Activated naive CD4-positive, alpha-beta T cell treated with anti-CD3 and anti-CD28 coated beads, Interleukin-2, amount 10 ng/mL, durations not matched to agents 7 days and 5 days (primary cell): ENCODE data around the gene PDCD2.
"Not testable (repeated sequence)": the region's sequence is repeated elsewhere in the genome, so short reads cannot be mapped to it uniquely, and the experiment has no call there.

Experiments used
- CTCF ChIA-PET: fragments of 350-600 bp; sonication (Branson Sonifier 250); formaldehyde crosslinking; loops from one replicate; lab custom pipeline; 2021; ENCODE audit warnings: antibody characterized with exemption; lab: Charles Lee
- DNase-seq: peaks from one replicate; pipeline ENCODE4 v3.0.0-alpha.2; 2020
- H3K27ac Mint-ChIP-seq: one replicate; pipeline ENCODE4 v1.8.0; 2021; ENCODE audit warnings: mild to moderate bottlenecking, moderate library complexity, mixed read lengths
- H3K27me3 Mint-ChIP-seq: one replicate; pipeline ENCODE4 v1.8.0; 2021; ENCODE audit warnings: mild to moderate bottlenecking, mixed read lengths
- H3K36me3 Mint-ChIP-seq: one replicate; pipeline ENCODE4 v1.8.0; 2021; ENCODE audit warnings: mixed read lengths
- H3K4me1 Mint-ChIP-seq: one replicate; pipeline ENCODE4 v1.8.0; 2021; ENCODE audit warnings: mixed read lengths
- H3K4me3 Mint-ChIP-seq: one replicate; pipeline ENCODE4 v1.8.0; 2021; ENCODE audit warnings: mild to moderate bottlenecking, moderate library complexity, mixed read lengths
- H3K9me3 Mint-ChIP-seq: one replicate; pipeline ENCODE4 v1.8.0; 2021; ENCODE audit warnings: mixed read lengths

PDCD2 gene

GRCh38 chr6:170532867-170533488 is 51.5 kb downstream of the PDCD2 start:
- no peak overlapping the region for H3K4me3 Mint-ChIP-seq
- CTCF ChIA-PET = interaction anchor here (0.9 kb wide), 1 partner anchor 743 kb away, joined by 3 read pairs; no protein-coding TSS in a partner anchor
- no peak for DNase-seq
- peaks cover 10% of the 10 kb centered on the region for H3K4me1 Mint-ChIP-seq
- no peaks in the 10 kb centered on the region for H3K9me3 Mint-ChIP-seq
- H3K27me3 Mint-ChIP-seq = no peaks in the 10 kb centered on the region
- no peak overlapping the region for H3K27ac Mint-ChIP-seq
- H3K36me3 Mint-ChIP-seq = peaks cover 34% of the 10 kb centered on the region

- CTCF ChIA-PET = interaction anchor here (0.6 to 4.0 kb wide), 12 partner anchors 9 to 821 kb away, joined by 3 to 21 read pairs (median 6); no protein-coding TSS in a partner anchor
- no peaks in the 10 kb centered on the region for H3K9me3 Mint-ChIP-seq
These were observed 54.5 kb downstream of the PDCD2 start for GRCh38 chr6:170529839-170530469.

GRCh38 chr6:170527995-170528394 is 56.4 kb downstream of the PDCD2 start:
- H3K27me3 Mint-ChIP-seq, H3K4me3 Mint-ChIP-seq, H3K36me3 Mint-ChIP-seq, H3K4me1 Mint-ChIP-seq, H3K27ac Mint-ChIP-seq, H3K9me3 Mint-ChIP-seq, DNase-seq: not testable (repeated sequence)
- CTCF ChIA-PET = interaction anchor here (0.6 to 4.0 kb wide), 7 partner anchors 10 to 696 kb away, joined by 3 to 21 read pairs (median 4); no protein-coding TSS in a partner anchor

More at GRCh38 chr6:170529839-170530469, 54.5 kb downstream of the PDCD2 start:
- Mint-ChIP-seq H3K27ac (no peak overlapping the region), H3K36me3 (peaks cover 10% of the 10 kb centered on the region), H3K4me3 (no peak overlapping the region), H3K27me3 (peaks cover 3% of the 10 kb centered on the region), H3K4me1 (peaks cover 10% of the 10 kb centered on the region)
- peak; percentile 77 for DNase-seq

GRCh38 chr6:170525795-170526194 is 58.6 kb downstream of the PDCD2 start:
- Mint-ChIP-seq H3K4me1 (peaks cover 10% of the 10 kb centered on the region), H3K27ac (no peak overlapping the region), H3K27me3 (peaks cover 6% of the 10 kb centered on the region), H3K4me3 (no peak overlapping the region), H3K9me3 (no peaks in the 10 kb centered on the region), H3K36me3 (no peaks in the 10 kb centered on the region)
- CTCF ChIA-PET = interaction anchor here (0.8 to 1.4 kb wide), 2 partner anchors 694 to 735 kb away, joined by 3 to 5 read pairs; no protein-coding TSS in a partner anchor
- DNase-seq = no peak
